SU-DHL-6 (cell line): ENCODE data around the gene FBXO31.

Experiments
- H2AFZ ChIP-seq: fragments of 200-600 bp; sonication (generic); 2 replicates; pipeline ENCODE4 v1.6.1; 2014; ENCODE audit warnings: low read depth, mild to moderate bottlenecking, moderate library complexity, mixed read lengths, antibody characterized with exemption, low read length; ENCODE audit not compliant: severe bottlenecking
- H3F3A ChIP-seq: fragments of 200-600 bp; shearing (Covaris generic); 2 replicates; pipeline ENCODE4 v1.6.0; 2016; ENCODE audit warnings: antibody characterized with exemption, mild to moderate bottlenecking; ENCODE audit not compliant: insufficient read depth
- H3K27ac ChIP-seq: fragments of 200-600 bp; sonication (generic); 2 replicates; pipeline ENCODE4 v1.5.1; 2016; ENCODE audit warnings: low read depth, mild to moderate bottlenecking, low read length, moderate library complexity, mixed read lengths
- H3K27me3 ChIP-seq: fragments of 200-600 bp; sonication (generic), shearing (Covaris generic); 2 replicates; pipeline ENCODE4 v1.6.0; 2014; ENCODE audit warnings: mild to moderate bottlenecking, low read length
- H3K36me3 ChIP-seq: fragments of 200-600 bp; sonication (generic); 2 replicates; pipeline ENCODE4 v1.6.1; 2014; ENCODE audit warnings: mild to moderate bottlenecking, low read length, mixed read lengths
- H3K4me2 ChIP-seq: fragments of 300-600, 200-600 bp; shearing (Covaris generic), sonication (generic); 2 replicates; pipeline ENCODE4 v1.6.0; 2014; ENCODE audit warnings: low read length, low read depth, mild to moderate bottlenecking; ENCODE audit not compliant: poor library complexity, severe bottlenecking
- H3K4me3 ChIP-seq: fragments of 200-600 bp; sonication (generic); 2 replicates; pipeline ENCODE4 v1.5.1; 2014; ENCODE audit warnings: antibody characterized with exemption, low read length, mild to moderate bottlenecking, mixed read lengths; ENCODE audit not compliant: insufficient read depth, poor library complexity, severe bottlenecking
- H3K79me2 ChIP-seq: fragments of 200-600 bp; sonication (generic); 2 replicates; pipeline ENCODE4 v1.6.1; 2014; ENCODE audit warnings: mild to moderate bottlenecking, low read length, moderate library complexity; ENCODE audit not compliant: insufficient read depth
- H3K9ac ChIP-seq: fragments of 200-600 bp; sonication (generic); 2 replicates; pipeline ENCODE4 v1.7.0; 2014; ENCODE audit warnings: mild to moderate bottlenecking, low read length
- H3K9me2 ChIP-seq: fragments of 200-600 bp; sonication (generic); replicated peaks from 2 replicates; pipeline ENCODE4 v1.6.1; 2014; ENCODE audit warnings: low read length; ENCODE audit not compliant: insufficient read depth
- H3K9me3 ChIP-seq: fragments of 200-600 bp; sonication (generic); 2 replicates; pipeline ENCODE4 v1.6.1; 2014; ENCODE audit warnings: low read length, mixed read lengths; ENCODE audit not compliant: insufficient read depth
- H4K20me1 ChIP-seq: fragments of 200-600 bp; sonication (generic); 2 replicates; pipeline ENCODE4 v1.6.1; 2014; ENCODE audit warnings: low read depth, mild to moderate bottlenecking, antibody characterized with exemption, low read length, moderate library complexity, mixed read lengths
- CTCF ChIP-seq: fragments of 200-600 bp; sonication (generic); IDR thresholded peaks from one replicate; pipeline ENCODE4 v1.5.1; 2017; ENCODE audit warnings: antibody characterized with exemption, mild to moderate bottlenecking, low read length, moderate library complexity; ENCODE audit not compliant: insufficient read depth, poor library complexity, severe bottlenecking
- EZH2phosphoT487 ChIP-seq: fragments of 200-600 bp; sonication (generic), shearing (Covaris generic); conservative IDR thresholded peaks from 2 replicates; pipeline ENCODE4 v1.6.1; 2018; ENCODE audit warnings: mild to moderate bottlenecking, antibody characterized with exemption, low read length, moderate library complexity, mixed read lengths

The FBXO31 gene

GRCh38 chr16:87383505-87384161, at the start of gene FBXO31:
FBXO31 (minus strand) TSS chr16:87383776; CDS start chr16:87383744, 32 bp downstream.
- peak within 1 kb of the TSS; percentile 75 for H2AFZ ChIP-seq
- no peaks in the 10 kb centered on the region for H3K9me3 ChIP-seq
- peak within 1 kb of the TSS; percentile 69 for H3K9ac ChIP-seq
- peaks cover 19% of the 10 kb centered on the region for H3F3A ChIP-seq
- H4K20me1 ChIP-seq, result no peaks in the 10 kb centered on the region
- peaks cover 41% of the 10 kb centered on the region for H3K79me2 ChIP-seq
- H3K9me2 ChIP-seq, result no peaks in the 10 kb centered on the region
- peak within 1 kb of the TSS; percentile 71 for H3K4me2 ChIP-seq
- H3K27ac ChIP-seq, result peak within 1 kb of the TSS; percentile 59
- H3K27me3 ChIP-seq, result no peaks in the 10 kb centered on the region
- H3K4me3 ChIP-seq, result peak within 1 kb of the TSS; percentile 72
- TF ChIP-seq EZH2phosphoT487 (no peak), CTCF (no peak)
- no peaks in the 10 kb centered on the region for H3K36me3 ChIP-seq

- Histone ChIP-seq H3F3A (no peaks in the 10 kb centered on the region), H3K27me3 (no peaks in the 10 kb centered on the region), H4K20me1 (no peaks in the 10 kb centered on the region), H3K79me2 (no peaks in the 10 kb centered on the region), H3K4me3 (no peak overlapping the region), H2AFZ (no peak overlapping the region), H3K9me2 (no peaks in the 10 kb centered on the region), H3K27ac (no peak overlapping the region), H3K9me3 (no peaks in the 10 kb centered on the region), H3K36me3 (no peaks in the 10 kb centered on the region), H3K4me2 (no peak overlapping the region), H3K9ac (no peak overlapping the region)
- TF ChIP-seq EZH2phosphoT487 (no peak), CTCF (no peak)
Measured at GRCh38 chr16:87432330-87432915, 48.8 kb upstream of the FBXO31 start.

GRCh38 chr16:87431926-87432325, 48.4 kb upstream of the FBXO31 start:
- Histone ChIP-seq H3K36me3 (no peaks in the 10 kb centered on the region), H3K79me2 (no peaks in the 10 kb centered on the region), H3K27ac (no peak overlapping the region), H3K9me2 (no peaks in the 10 kb centered on the region), H3K4me2 (no peak overlapping the region), H3K27me3 (no peaks in the 10 kb centered on the region), H3F3A (no peaks in the 10 kb centered on the region), H3K9me3 (no peaks in the 10 kb centered on the region), H3K4me3 (no peak overlapping the region), H2AFZ (no peak overlapping the region), H3K9ac (no peak overlapping the region), H4K20me1 (no peaks in the 10 kb centered on the region)
- TF ChIP-seq EZH2phosphoT487 (no peak), CTCF (no peak)
